Pons (tissue), 1 donor: ENCODE results near the gene FAM111B.
A peak's percentile ranks its signal among the peaks of the same experiment; 100 is the strongest.
"Not testable (repeated sequence)": the region's sequence is repeated elsewhere in the genome, so short reads cannot be mapped to it uniquely, and the experiment has no call there.

ENCODE experiments used
- DNase-seq: peaks from one replicate; pipeline ENCODE4 v3.0.0-alpha.2; 2016; ENCODE audit warnings: low spot score

FAM111B gene, protein sequence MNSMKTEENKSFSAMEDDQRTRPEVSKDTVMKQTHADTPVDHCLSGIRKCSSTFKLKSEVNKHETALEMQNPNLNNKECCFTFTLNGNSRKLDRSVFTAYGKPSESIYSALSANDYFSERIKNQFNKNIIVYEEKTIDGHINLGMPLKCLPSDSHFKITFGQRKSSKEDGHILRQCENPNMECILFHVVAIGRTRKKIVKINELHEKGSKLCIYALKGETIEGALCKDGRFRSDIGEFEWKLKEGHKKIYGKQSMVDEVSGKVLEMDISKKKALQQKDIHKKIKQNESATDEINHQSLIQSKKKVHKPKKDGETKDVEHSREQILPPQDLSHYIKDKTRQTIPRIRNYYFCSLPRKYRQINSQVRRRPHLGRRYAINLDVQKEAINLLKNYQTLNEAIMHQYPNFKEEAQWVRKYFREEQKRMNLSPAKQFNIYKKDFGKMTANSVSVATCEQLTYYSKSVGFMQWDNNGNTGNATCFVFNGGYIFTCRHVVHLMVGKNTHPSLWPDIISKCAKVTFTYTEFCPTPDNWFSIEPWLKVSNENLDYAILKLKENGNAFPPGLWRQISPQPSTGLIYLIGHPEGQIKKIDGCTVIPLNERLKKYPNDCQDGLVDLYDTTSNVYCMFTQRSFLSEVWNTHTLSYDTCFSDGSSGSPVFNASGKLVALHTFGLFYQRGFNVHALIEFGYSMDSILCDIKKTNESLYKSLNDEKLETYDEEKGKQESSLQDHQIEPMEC

DNA sequence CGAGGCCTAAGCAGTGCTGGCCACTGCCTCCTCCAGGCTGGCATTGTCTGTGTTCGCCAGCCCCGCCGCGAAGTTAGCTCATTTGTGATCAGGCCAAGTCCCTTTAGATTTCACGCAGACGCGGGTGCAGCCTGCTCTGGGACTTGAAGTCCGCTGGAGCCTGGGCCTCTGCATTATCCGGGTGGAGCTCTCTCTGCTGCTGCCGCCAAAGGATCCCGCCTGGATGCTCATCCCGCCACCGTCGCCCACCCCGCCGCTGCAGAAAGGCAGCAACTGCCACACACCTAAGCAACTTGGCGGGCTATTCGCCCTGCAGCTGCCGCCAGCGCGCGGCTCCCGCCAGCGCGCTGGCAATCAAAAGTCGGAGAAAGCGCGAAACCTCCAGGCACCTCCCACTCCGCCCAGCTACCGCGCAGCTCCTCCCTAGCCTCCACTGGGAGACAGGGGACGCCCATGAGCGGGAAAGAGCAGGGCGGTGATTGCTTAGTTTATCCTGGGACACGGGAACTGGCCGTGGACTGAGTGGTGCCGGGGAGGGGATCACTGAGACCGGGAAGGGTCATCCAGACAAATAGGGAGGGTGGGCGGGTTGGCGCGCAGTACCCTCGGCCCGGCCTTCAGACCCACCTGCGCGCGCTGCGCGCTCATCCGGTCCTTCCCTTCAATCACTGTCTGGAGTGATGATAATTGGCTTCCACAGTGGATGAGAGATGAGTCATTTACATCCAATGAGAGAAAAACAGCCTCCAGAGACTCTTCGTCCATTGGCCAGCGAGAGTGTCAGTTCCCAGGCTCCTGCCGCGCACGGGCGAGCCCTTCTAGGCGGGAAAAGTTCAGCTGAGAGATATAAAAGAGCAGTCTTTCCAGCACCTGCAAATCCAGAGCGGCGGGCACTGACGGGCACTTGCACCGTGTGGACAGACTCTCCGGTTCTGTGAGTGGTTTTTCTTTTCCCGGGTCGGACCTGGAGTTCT, at the start of gene FAM111B:
Gene FAM111B (plus strand): TSS at position 875 of the 974 bp plus-strand sequence. CDS start 2,389 bp downstream, outside the sequence.
- DNase-seq = peak; percentile 93

- DNase-seq = peak; percentile 94
Observed at GRCh38 chr11:59058120-59059033, 48.7 kb upstream of the FAM111B start.

DNA sequence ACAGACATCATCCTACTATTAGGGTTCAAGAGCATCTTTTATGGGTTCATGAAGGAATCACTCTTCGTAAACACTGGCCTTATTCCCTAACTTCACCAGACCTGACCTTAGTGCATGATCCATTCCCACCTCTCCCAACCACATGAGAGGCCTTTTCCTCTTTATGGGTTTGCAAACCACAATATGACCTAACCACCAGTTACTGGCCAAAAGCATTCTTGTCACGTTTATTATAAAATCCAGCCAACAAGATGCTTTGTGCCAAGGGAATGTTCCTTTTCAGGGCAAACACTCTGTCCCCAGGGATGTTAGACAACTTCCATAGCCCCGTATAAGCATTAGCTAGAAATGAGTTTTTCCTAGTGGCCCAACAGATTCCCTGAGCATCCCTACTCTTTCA, 46.9 kb upstream of the FAM111B start:
- DNase-seq = not testable (repeated sequence)

DNA sequence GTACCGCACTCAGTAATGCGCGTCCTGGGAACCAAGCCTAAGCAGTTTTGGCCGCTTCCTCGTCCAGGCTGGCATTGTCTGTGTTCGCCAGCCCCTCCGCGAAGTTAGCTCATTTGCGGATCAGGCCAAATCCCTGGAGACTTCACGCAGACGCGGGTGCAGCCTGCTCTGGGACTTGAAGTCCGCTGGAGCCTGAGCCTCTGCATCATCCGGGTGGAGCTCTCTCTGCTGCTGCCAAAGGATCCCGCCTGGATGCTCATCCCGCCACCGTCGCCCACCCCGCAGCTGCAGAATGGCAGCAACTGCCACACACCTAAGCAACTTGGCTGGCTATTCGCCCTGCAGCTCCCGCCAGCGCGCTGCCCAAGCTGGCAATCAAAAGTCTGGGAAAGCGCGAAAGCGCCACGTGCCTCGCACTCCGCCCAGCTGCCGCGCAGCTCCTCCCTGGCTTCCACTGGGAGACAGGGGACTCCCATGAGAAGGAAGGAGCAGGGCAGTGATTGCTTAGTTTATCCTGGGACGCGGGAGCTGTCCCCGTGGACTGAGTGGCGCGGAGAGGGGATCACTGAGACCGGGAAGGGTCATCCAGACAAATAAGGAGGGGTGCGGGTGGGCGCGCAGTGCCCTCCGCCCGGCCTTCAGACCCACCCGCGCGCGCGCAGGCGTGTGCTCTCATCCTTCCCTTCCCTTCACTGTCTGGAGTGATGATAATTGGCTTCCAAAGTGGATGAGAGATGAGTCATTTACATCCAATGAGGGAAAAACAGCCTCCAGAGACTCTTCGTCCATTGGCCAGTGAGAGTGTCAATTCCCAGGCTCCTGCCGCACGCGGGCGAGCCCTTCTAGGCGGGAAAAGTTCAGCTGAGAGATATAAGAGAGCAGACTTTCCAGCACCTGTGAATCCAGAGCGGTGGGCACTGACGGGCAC, 44.2 kb upstream of the FAM111B start:
- peak; percentile 6 for DNase-seq

- not testable (repeated sequence) for DNase-seq
Observed at GRCh38 chr11:59063996-59064727, 42.9 kb upstream of the FAM111B start.

- DNase-seq = no peak
Observed at GRCh38 chr11:59069087-59069486, 38.0 kb upstream of the FAM111B start.

GRCh38 chr11:59076876-59077571, 30.0 kb upstream of the FAM111B start:
- no peak for DNase-seq

DNA sequence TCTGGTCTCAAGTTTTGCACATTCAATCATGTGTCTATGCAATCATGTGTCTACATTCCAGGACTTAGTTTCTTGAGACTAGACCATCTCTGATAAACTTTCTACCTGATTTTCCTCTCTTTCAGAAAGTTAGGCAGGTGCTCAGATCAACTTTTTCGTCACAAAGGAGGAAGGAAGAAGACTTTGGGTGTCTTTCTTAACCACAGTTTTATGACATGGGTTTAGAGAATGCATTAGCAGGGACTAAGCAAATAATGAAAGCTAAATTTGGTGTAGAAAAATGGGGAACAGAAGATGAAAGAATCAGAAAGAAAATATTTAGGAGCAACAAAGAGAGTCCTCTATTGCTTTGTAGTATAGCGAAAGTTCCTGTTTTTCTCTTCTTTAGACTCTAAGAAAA, 28.6 kb upstream of the FAM111B start:
- no peak for DNase-seq

- DNase-seq = no peak
Observed at GRCh38 chr11:59079086-59079485, 28.0 kb upstream of the FAM111B start.

DNA sequence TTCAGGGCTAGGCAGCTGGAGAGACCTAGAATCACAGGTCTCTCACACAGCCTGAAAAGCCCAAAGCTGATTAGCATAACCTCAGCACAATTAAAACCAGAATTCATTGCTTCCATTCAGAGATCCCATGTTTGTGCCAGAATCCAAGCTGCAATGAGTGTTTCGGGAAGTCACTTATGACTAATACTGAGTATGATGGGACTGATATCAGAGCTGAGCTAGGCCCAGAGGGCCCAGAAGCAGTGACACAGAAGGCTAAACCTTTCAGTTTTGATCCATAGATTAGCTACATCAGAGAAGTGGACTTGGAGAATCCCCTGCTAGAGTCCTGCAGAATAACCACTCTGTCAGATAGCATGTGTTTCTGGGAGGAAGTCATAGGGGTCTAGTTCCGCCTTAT, 26.6 kb upstream of the FAM111B start:
- not testable (repeated sequence) for DNase-seq

DNA sequence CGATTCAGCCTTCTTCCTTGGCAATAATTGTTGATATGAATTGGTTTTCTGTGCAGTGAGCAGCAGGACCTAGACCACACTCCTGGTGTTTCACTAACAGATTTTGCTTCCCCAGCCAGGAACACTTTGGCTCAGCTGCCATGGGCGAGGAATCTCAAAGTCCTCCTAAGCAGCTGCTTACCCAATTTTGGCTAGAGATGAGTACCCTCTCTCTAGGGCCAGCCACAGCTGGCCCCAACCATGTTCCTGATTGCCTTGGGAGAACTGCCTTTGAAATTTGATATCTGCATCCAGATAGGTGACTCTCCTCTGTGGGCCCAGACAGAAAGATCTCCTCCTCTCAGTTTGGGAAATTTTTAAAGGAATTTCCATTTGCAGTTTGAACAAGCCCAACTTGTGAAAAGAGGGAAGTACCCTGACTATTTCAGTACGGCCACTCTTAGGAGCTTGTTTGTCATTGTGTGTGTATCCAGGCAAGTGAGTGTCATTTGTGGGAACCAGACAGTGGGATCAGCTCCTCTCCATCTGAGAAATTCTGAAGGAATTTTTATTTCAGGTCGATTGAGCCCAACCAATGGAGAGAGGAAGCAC, 25.5 kb upstream of the FAM111B start:
- DNase-seq = not testable (repeated sequence)

DNA sequence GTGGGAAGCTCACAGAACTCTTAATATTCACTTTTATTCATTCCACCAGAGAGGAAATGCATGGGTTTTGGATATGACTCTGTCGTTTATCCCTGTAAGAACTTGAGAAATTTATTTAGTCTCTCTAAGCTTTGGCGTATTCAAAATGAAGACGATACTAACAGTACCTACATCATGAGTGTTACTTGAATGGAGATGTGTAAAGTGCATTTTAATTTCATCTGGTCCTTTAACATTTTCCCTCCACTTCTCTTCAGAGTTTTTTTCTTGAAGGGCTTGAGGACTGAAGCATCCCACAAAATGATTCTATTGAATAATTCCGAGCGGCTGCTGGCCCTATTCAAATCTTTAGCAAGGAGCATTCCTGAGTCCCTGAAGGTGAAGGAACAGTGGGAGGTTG, 21.0 kb upstream of the FAM111B start, which contains the start of gene GLYATL1B:
Gene GLYATL1B (plus strand): TSS at position 301 of the 400 bp plus-strand sequence. CDS start 0 bp downstream, at position 301.
- not testable (repeated sequence) for DNase-seq

- DNase-seq = no peak
Observed at GRCh38 chr11:59088162-59088561, 18.9 kb upstream of the FAM111B start.

DNA sequence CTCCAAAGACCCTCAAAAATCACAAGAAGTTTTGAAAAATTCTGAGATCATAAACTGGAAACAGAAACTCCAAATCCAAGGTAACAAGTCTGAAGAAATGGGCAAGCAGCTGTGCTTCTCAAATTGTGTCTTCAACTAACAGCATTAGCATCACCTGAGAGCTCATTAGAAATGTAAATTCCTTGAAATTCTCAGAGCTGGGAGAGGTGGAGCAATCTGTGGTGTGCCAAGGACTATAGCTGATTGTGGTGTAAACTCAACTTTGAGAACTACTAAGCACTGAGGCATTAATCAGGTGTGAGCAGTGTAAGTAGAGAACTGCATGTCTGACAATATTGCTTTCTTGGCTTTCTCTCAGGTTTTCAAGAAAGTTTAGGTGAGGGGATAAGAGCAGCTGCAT, 13.5 kb upstream of the FAM111B start:
- not testable (repeated sequence) for DNase-seq

DNA sequence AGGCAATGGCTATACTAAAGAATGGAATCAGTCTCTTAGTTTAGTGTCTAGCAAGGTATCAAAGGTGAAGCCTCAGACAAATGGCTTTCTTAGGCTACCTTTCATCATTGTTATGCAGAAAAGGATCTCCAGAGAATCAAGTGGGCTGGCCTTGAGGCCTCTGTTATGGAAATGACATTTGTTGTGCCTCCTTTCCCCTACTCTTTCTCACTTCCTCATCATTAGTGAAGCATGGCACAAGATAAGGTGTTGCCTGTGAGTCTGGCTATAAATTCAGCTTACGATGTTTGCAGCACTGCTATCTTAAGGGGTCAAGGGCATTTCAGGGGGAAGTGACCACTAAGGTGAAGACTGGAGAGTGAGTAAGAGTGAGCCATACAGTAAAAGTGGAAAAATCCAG, 11.8 kb upstream of the FAM111B start:
- not testable (repeated sequence) for DNase-seq

DNA sequence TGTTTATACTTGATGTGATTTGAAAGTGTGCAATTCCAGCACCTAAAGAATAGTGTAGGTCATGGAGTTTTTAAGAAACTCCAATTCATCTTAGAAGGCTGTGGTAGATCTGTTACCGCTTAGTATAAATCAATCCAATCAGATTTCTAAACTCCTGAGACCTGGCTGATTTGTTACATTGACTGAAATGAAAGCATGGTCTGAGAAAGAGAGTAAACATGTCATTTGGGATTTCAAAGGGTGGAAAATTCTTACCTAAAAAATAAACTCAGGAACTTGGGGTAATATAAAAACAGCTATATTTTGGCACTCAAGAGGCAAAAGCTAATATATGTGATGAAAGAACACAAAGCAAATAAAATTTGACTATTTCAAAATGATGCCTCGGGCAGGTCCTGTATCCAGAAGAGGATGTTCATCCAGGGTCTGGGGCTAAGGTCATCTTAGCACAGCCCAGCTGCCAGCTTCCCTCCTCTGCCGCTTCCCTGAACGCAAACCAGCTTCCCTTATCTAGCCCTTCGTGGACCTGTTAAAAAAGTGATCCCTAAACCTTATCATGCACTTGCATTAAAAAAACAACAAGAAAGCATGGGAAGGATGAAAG, 11.0 kb upstream of the FAM111B start:
- not testable (repeated sequence) for DNase-seq

DNA sequence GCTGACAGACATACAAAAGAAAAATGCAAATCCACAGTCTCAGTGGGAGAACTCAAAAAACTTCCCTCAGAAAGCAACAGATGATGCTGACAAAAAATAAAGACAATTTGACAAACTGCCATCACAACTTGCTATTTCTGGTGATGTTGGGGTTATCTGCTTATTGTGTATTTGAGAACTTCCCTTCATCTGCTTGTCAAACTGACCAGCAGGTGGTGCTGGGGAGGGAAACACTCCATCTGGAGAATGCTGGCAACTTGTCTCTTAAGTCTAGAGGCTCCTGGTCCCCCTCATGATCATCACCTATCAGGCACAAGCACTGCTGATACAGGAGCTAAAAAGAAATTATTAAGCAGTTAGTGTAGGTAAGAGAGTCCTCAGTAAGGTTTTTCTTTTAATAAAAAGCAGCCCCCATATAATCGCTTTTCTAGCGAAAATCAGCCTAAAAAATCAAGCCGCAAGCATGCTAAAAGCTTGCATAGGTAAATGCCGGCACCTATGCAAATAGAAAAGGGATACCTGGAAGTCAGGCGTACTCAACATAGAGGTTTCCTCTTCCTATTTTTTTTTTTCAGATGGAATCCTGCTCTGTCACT, 9.8 kb upstream of the FAM111B start:
- peak; percentile 66 for DNase-seq
